Suprapubic skin (tissue), 4 donors: Measurements from ENCODE around the gene CISTR. TPM values are rescaled to one million over a fixed set of nuclear protein-coding genes. Genes with fewer than 3 reads are reported as not detected.

Experiments
- DNase-seq, 2 donors: peaks; one replicate each; pipeline ENCODE4 v3.0.0-alpha.2; 2019; ENCODE audit warnings: low spot score in 2 of 2
- H3K27ac ChIP-seq: fragments of 200-600 bp; sonication (generic); one replicate; pipeline ENCODE4 v1.5.1; 2019
- H3K27me3 ChIP-seq: fragments of 200-600 bp; sonication (generic); one replicate; pipeline ENCODE4 v1.5.1; 2019
- H3K36me3 ChIP-seq: fragments of 200-600 bp; sonication (generic); one replicate; pipeline ENCODE4 v1.5.1; 2019
- H3K4me1 ChIP-seq: fragments of 200-600 bp; sonication (generic); one replicate; pipeline ENCODE4 v1.5.1; 2019
- H3K4me3 ChIP-seq: fragments of 200-600 bp; sonication (generic); one replicate; pipeline ENCODE4 v1.5.1; 2019; ENCODE audit warnings: mild to moderate bottlenecking
- H3K9me3 ChIP-seq: fragments of 200-600 bp; sonication (generic); one replicate; pipeline ENCODE4 v1.5.1; 2019
- CTCF ChIP-seq, 2 donors: fragments of 200-600 bp in 1 of 2; fragments of 450-650 bp in 1 of 2; sonication (generic) in 1 of 2; IDR thresholded peaks; one replicate each; pipeline ENCODE4 v1.5.1; 2016 to 2019; ENCODE audit warnings: antibody characterized with exemption in 2 of 2, mild to moderate bottlenecking in 1 of 2, moderate library complexity in 1 of 2
- EP300 ChIP-seq: sonication (generic); formaldehyde crosslinking; IDR thresholded peaks from one replicate; pipeline ENCODE4 v1.6.1; 2017; ENCODE audit warnings: antibody characterized with exemption
- POLR2A ChIP-seq, 2 donors: fragments of 450-650 bp; IDR thresholded peaks; one replicate each; pipeline ENCODE4 v1.6.1; 2017; ENCODE audit warnings: antibody characterized with exemption in 2 of 2, mild to moderate bottlenecking in 2 of 2, moderate library complexity in 2 of 2
- POLR2AphosphoS5 ChIP-seq, 3 donors: sonication (generic); formaldehyde crosslinking; IDR thresholded peaks; one replicate each; pipeline ENCODE4 v1.6.1; 2017; ENCODE audit warnings: antibody characterized with exemption in 3 of 3
- WGBS: methylation state at CpG from one replicate; pipeline ENCODE4 v1.1.5; 2018; 5-methylcytosine and 5-hydroxymethylcytosine counted together
- total RNA-seq, 4 donors: library from RNA; depleted of rRNA; stranded (reverse); fragments of >200 nt; gene quantifications; one replicate each; pipeline ENCODE4 v1.1.0, GENCODE V29; 2016

The CISTR gene
- total RNA-seq, 4 donors from 2014 or later: not detected

- peaks cover 31% of the 10 kb centered on the region for H3K27me3 ChIP-seq
- H3K27ac ChIP-seq: no peak overlapping the region
- TF ChIP-seq EP300 (no peak), POLR2A (IDR thresholded peaks at IDR 0.05) (no peak), CTCF (IDR thresholded peaks at IDR 0.05) (no peak), POLR2AphosphoS5 (IDR thresholded peaks at IDR 0.05) (no peak)
- no peak overlapping the region for H3K4me3 ChIP-seq
- H3K36me3 ChIP-seq: no peaks in the 10 kb centered on the region
- H3K4me1 ChIP-seq: peaks cover 21% of the 10 kb centered on the region
- 80% methylated on average over 5 of the region's 5 CpGs for WGBS
- no peaks in the 10 kb centered on the region for H3K9me3 ChIP-seq
- DNase-seq: no peak
Observed at GRCh38 chr12:53756300-53757100, 4.7 kb upstream of the CISTR start.

- TF ChIP-seq POLR2AphosphoS5 (IDR thresholded peaks at IDR 0.05) (no peak), CTCF (IDR thresholded peaks at IDR 0.05) (no peak), EP300 (no peak), POLR2A (IDR thresholded peaks at IDR 0.05) (no peak)
- Histone ChIP-seq H3K4me1 (peaks cover 27% of the 10 kb centered on the region), H3K4me3 (no peak overlapping the region), H3K9me3 (no peaks in the 10 kb centered on the region), H3K36me3 (no peaks in the 10 kb centered on the region), H3K27ac (no peak overlapping the region), H3K27me3 (peaks cover 28% of the 10 kb centered on the region)
- 68% methylated on average over 3 of the region's 3 CpGs for WGBS
- DNase-seq: no peak
Observed at GRCh38 chr12:53755893-53756292, 4.1 kb upstream of the CISTR start.

- DNase-seq: no peak
- Histone ChIP-seq H3K4me3 (no peak overlapping the region), H3K27ac (no peak overlapping the region), H3K36me3 (no peaks in the 10 kb centered on the region), H3K27me3 (peaks cover 28% of the 10 kb centered on the region), H3K9me3 (no peaks in the 10 kb centered on the region), H3K4me1 (peaks cover 31% of the 10 kb centered on the region)
- WGBS: 85% methylated on average over 4 of the region's 4 CpGs
- TF ChIP-seq EP300 (no peak), CTCF (IDR thresholded peaks at IDR 0.05) (no peak), POLR2A (IDR thresholded peaks at IDR 0.05) (no peak), POLR2AphosphoS5 (IDR thresholded peaks at IDR 0.05) (no peak)
Observed at GRCh38 chr12:53755451-53755891, 3.7 kb upstream of the CISTR start.

- H3K4me1 ChIP-seq: peaks cover 34% of the 10 kb centered on the region
- H3K27me3 ChIP-seq: peaks cover 23% of the 10 kb centered on the region
- H3K27ac ChIP-seq: no peak overlapping the region
- H3K36me3 ChIP-seq: no peaks in the 10 kb centered on the region
- H3K9me3 ChIP-seq: no peaks in the 10 kb centered on the region
- no peak overlapping the region for H3K4me3 ChIP-seq
- TF ChIP-seq CTCF (IDR thresholded peaks at IDR 0.05) (no peak), EP300 (no peak), POLR2A (IDR thresholded peaks at IDR 0.05) (no peak), POLR2AphosphoS5 (IDR thresholded peaks at IDR 0.05) (no peak)
- no peak for DNase-seq
- WGBS: 12% methylated on average over 4 of the region's 4 CpGs
Observed at GRCh38 chr12:53754633-53755264, 3.0 kb upstream of the CISTR start.

GRCh38 chr12:53754188-53754585, 2.4 kb upstream of the CISTR start:
- 55% methylated on average over 7 of the region's 7 CpGs for WGBS
- Histone ChIP-seq H3K36me3 (no peaks in the 10 kb centered on the region), H3K4me3 (no peak overlapping the region), H3K27me3 (peaks cover 18% of the 10 kb centered on the region), H3K4me1 (peaks cover 34% of the 10 kb centered on the region), H3K9me3 (no peaks in the 10 kb centered on the region), H3K27ac (no peak overlapping the region)
- DNase-seq: no peak
- TF ChIP-seq POLR2A (IDR thresholded peaks at IDR 0.05) (no peak), CTCF (IDR thresholded peaks at IDR 0.05) (no peak), POLR2AphosphoS5 (IDR thresholded peaks at IDR 0.05) (no peak)
